SU-DHL-6 (cell line): Measurements from ENCODE around the gene MPLKIP.
"Not testable (repeated sequence)": the region's sequence is repeated elsewhere in the genome, so short reads cannot be mapped to it uniquely, and the experiment has no call there.

Experiments used
- H2AFZ ChIP-seq: fragments of 200-600 bp; sonication (generic); 2 replicates; pipeline ENCODE4 v1.6.1; 2014; ENCODE audit warnings: low read depth, mild to moderate bottlenecking, moderate library complexity, mixed read lengths, antibody characterized with exemption, low read length; ENCODE audit not compliant: severe bottlenecking
- H3F3A ChIP-seq: fragments of 200-600 bp; shearing (Covaris generic); 2 replicates; pipeline ENCODE4 v1.6.0; 2016; ENCODE audit warnings: antibody characterized with exemption, mild to moderate bottlenecking; ENCODE audit not compliant: insufficient read depth
- H3K27ac ChIP-seq: fragments of 200-600 bp; sonication (generic); 2 replicates; pipeline ENCODE4 v1.5.1; 2016; ENCODE audit warnings: low read depth, mild to moderate bottlenecking, low read length, moderate library complexity, mixed read lengths
- H3K27me3 ChIP-seq: fragments of 200-600 bp; sonication (generic), shearing (Covaris generic); 2 replicates; pipeline ENCODE4 v1.6.0; 2014; ENCODE audit warnings: mild to moderate bottlenecking, low read length
- H3K36me3 ChIP-seq: fragments of 200-600 bp; sonication (generic); 2 replicates; pipeline ENCODE4 v1.6.1; 2014; ENCODE audit warnings: mild to moderate bottlenecking, low read length, mixed read lengths
- H3K4me2 ChIP-seq: fragments of 300-600, 200-600 bp; shearing (Covaris generic), sonication (generic); 2 replicates; pipeline ENCODE4 v1.6.0; 2014; ENCODE audit warnings: low read length, low read depth, mild to moderate bottlenecking; ENCODE audit not compliant: poor library complexity, severe bottlenecking
- H3K4me3 ChIP-seq: fragments of 200-600 bp; sonication (generic); 2 replicates; pipeline ENCODE4 v1.5.1; 2014; ENCODE audit warnings: antibody characterized with exemption, low read length, mild to moderate bottlenecking, mixed read lengths; ENCODE audit not compliant: insufficient read depth, poor library complexity, severe bottlenecking
- H3K79me2 ChIP-seq: fragments of 200-600 bp; sonication (generic); 2 replicates; pipeline ENCODE4 v1.6.1; 2014; ENCODE audit warnings: mild to moderate bottlenecking, low read length, moderate library complexity; ENCODE audit not compliant: insufficient read depth
- H3K9ac ChIP-seq: fragments of 200-600 bp; sonication (generic); 2 replicates; pipeline ENCODE4 v1.7.0; 2014; ENCODE audit warnings: mild to moderate bottlenecking, low read length
- H3K9me2 ChIP-seq: fragments of 200-600 bp; sonication (generic); replicated peaks from 2 replicates; pipeline ENCODE4 v1.6.1; 2014; ENCODE audit warnings: low read length; ENCODE audit not compliant: insufficient read depth
- H3K9me3 ChIP-seq: fragments of 200-600 bp; sonication (generic); 2 replicates; pipeline ENCODE4 v1.6.1; 2014; ENCODE audit warnings: low read length, mixed read lengths; ENCODE audit not compliant: insufficient read depth
- H4K20me1 ChIP-seq: fragments of 200-600 bp; sonication (generic); 2 replicates; pipeline ENCODE4 v1.6.1; 2014; ENCODE audit warnings: low read depth, mild to moderate bottlenecking, antibody characterized with exemption, low read length, moderate library complexity, mixed read lengths
- CTCF ChIP-seq: fragments of 200-600 bp; sonication (generic); IDR thresholded peaks from one replicate; pipeline ENCODE4 v1.5.1; 2017; ENCODE audit warnings: antibody characterized with exemption, mild to moderate bottlenecking, low read length, moderate library complexity; ENCODE audit not compliant: insufficient read depth, poor library complexity, severe bottlenecking
- EZH2phosphoT487 ChIP-seq: fragments of 200-600 bp; sonication (generic), shearing (Covaris generic); conservative IDR thresholded peaks from 2 replicates; pipeline ENCODE4 v1.6.1; 2018; ENCODE audit warnings: mild to moderate bottlenecking, antibody characterized with exemption, low read length, moderate library complexity, mixed read lengths

Gene MPLKIP

GRCh38 chr7:40175725-40176510 is 41.5 kb upstream of the MPLKIP start:
- Histone ChIP-seq H3K79me2 (no peaks in the 10 kb centered on the region), H3K4me2 (no peak overlapping the region), H3K27ac (no peak overlapping the region), H4K20me1 (no peaks in the 10 kb centered on the region), H3K27me3 (no peaks in the 10 kb centered on the region), H3K9ac (no peak overlapping the region), H3K9me3 (no peaks in the 10 kb centered on the region), H2AFZ (no peak overlapping the region), H3F3A (no peaks in the 10 kb centered on the region), H3K36me3 (no peaks in the 10 kb centered on the region), H3K9me2 (no peaks in the 10 kb centered on the region), H3K4me3 (no peak overlapping the region)
- TF ChIP-seq CTCF (no peak), EZH2phosphoT487 (no peak)

GRCh38 chr7:40175256-40175655 is 40.8 kb upstream of the MPLKIP start:
- not testable (repeated sequence) for H3K9me3 ChIP-seq, H3F3A ChIP-seq

GRCh38 chr7:40173121-40173520 is 38.7 kb upstream of the MPLKIP start:
- not testable (repeated sequence) for H2AFZ ChIP-seq, H3K27ac ChIP-seq, H3K9me3 ChIP-seq, H3K4me2 ChIP-seq, H3K36me3 ChIP-seq, H3K4me3 ChIP-seq, H3K9me2 ChIP-seq, H3F3A ChIP-seq, H3K79me2 ChIP-seq, H3K9ac ChIP-seq, H3K27me3 ChIP-seq, H4K20me1 ChIP-seq

More at GRCh38 chr7:40175256-40175655, 40.8 kb upstream of the MPLKIP start:
- H4K20me1 ChIP-seq, H3K36me3 ChIP-seq, H3K9ac ChIP-seq, H3K9me2 ChIP-seq, H3K27me3 ChIP-seq, H3K4me2 ChIP-seq, H3K27ac ChIP-seq, H3K79me2 ChIP-seq, H2AFZ ChIP-seq, H3K4me3 ChIP-seq: not testable (repeated sequence)

GRCh38 chr7:40168266-40168665 is 33.8 kb upstream of the MPLKIP start:
- not testable (repeated sequence) for H3K9me3 ChIP-seq, H3K27ac ChIP-seq, H3K4me2 ChIP-seq, H4K20me1 ChIP-seq, H3K9me2 ChIP-seq, H2AFZ ChIP-seq, H3K27me3 ChIP-seq, H3F3A ChIP-seq, H3K36me3 ChIP-seq, H3K9ac ChIP-seq, H3K4me3 ChIP-seq, H3K79me2 ChIP-seq

- Histone ChIP-seq H3K4me3 (no peak overlapping the region), H3K27me3 (no peaks in the 10 kb centered on the region), H3K9me3 (no peaks in the 10 kb centered on the region), H3K36me3 (no peaks in the 10 kb centered on the region), H2AFZ (no peak overlapping the region), H3K27ac (no peak overlapping the region), H3K9ac (no peak overlapping the region), H3K79me2 (no peaks in the 10 kb centered on the region), H3K4me2 (no peak overlapping the region), H3K9me2 (no peaks in the 10 kb centered on the region), H4K20me1 (no peaks in the 10 kb centered on the region), H3F3A (no peaks in the 10 kb centered on the region)
- no peak for TF ChIP-seq CTCF
- TF ChIP-seq EZH2phosphoT487, result no peak
These were observed 32.9 kb upstream of the MPLKIP start for GRCh38 chr7:40167291-40167690.
